NT2/D1 (cell line): ENCODE data around the gene CDR2L.

Experiments used
- DNase-seq: peaks from one replicate; pipeline ENCODE4 v3.0.0-alpha.2; 2011; ENCODE audit warnings: low read depth, low spot score
- H3K27me3 ChIP-seq: 2 replicates; pipeline ENCODE4 v1.6.0; 2011; ENCODE audit warnings: mild to moderate bottlenecking; ENCODE audit not compliant: insufficient read length, insufficient read depth
- H3K36me3 ChIP-seq: 2 replicates; pipeline ENCODE4 v1.6.1; 2011; ENCODE audit warnings: mild to moderate bottlenecking, low read length, mixed read lengths; ENCODE audit not compliant: insufficient read depth, insufficient read length
- H3K4me1 ChIP-seq: 2 replicates; pipeline ENCODE4 v1.5.1; 2011; ENCODE audit not compliant: insufficient read depth, insufficient read length
- H3K4me3 ChIP-seq: 2 replicates; pipeline ENCODE4 v1.5.1; 2011; ENCODE audit warnings: low read depth; ENCODE audit not compliant: insufficient read length
- H3K9ac ChIP-seq: 2 replicates; pipeline ENCODE4 v1.6.0; 2011; ENCODE audit warnings: low read depth; ENCODE audit not compliant: insufficient read length
- H3K9me3 ChIP-seq: 2 replicates; pipeline ENCODE4 v1.5.1; 2011; ENCODE audit warnings: mild to moderate bottlenecking, low read length; ENCODE audit not compliant: insufficient read depth
- SUZ12 ChIP-seq: IDR thresholded peaks from 2 replicates; pipeline ENCODE4 v1.6.1; 2011; ENCODE audit not compliant: insufficient read length, insufficient read depth; ENCODE audit errors: extremely low read depth
- YY1 ChIP-seq: IDR thresholded peaks from 2 replicates; pipeline ENCODE4 v1.6.1; 2011; ENCODE audit not compliant: insufficient read length, insufficient read depth
- ZNF274 ChIP-seq: IDR thresholded peaks from 2 replicates; pipeline ENCODE4 v1.6.1; 2011; ENCODE audit warnings: mild to moderate bottlenecking, low read depth, low read length

The CDR2L gene

GRCh38 chr17:74960570-74961342, 26.7 kb upstream of the CDR2L start:
- DNase-seq: peak; percentile 56
- Histone ChIP-seq H3K9me3 (no peaks in the 10 kb centered on the region), H3K4me1 (peaks cover 6% of the 10 kb centered on the region), H3K36me3 (no peaks in the 10 kb centered on the region), H3K4me3 (no peak overlapping the region), H3K9ac (no peak overlapping the region), H3K27me3 (peaks cover 26% of the 10 kb centered on the region)
- TF ChIP-seq YY1: no peak
- TF ChIP-seq ZNF274: no peak
- TF ChIP-seq SUZ12: no peak

GRCh38 chr17:74961657-74962350, 25.6 kb upstream of the CDR2L start:
- no peak for TF ChIP-seq YY1
- no peak for TF ChIP-seq ZNF274
- TF ChIP-seq SUZ12: no peak
- DNase-seq: peak; percentile 77
- Histone ChIP-seq H3K36me3 (no peaks in the 10 kb centered on the region), H3K27me3 (peaks cover 26% of the 10 kb centered on the region), H3K9ac (peak overlapping the region; percentile 2), H3K4me1 (peaks cover 6% of the 10 kb centered on the region), H3K4me3 (no peak overlapping the region), H3K9me3 (no peaks in the 10 kb centered on the region)

GRCh38 chr17:74962622-74963394, 24.6 kb upstream of the CDR2L start:
- Histone ChIP-seq H3K4me3 (no peak overlapping the region), H3K36me3 (no peaks in the 10 kb centered on the region), H3K27me3 (peaks cover 26% of the 10 kb centered on the region), H3K9me3 (no peaks in the 10 kb centered on the region), H3K9ac (no peak overlapping the region), H3K4me1 (peaks cover 6% of the 10 kb centered on the region)
- no peak for DNase-seq
- TF ChIP-seq ZNF274 (no peak), YY1 (no peak), SUZ12 (no peak)

GRCh38 chr17:74963656-74964055, 23.8 kb upstream of the CDR2L start:
- Histone ChIP-seq H3K4me3 (no peak overlapping the region), H3K9ac (peak overlapping the region; percentile 44), H3K9me3 (no peaks in the 10 kb centered on the region), H3K27me3 (peaks cover 19% of the 10 kb centered on the region), H3K36me3 (no peaks in the 10 kb centered on the region), H3K4me1 (peaks cover 6% of the 10 kb centered on the region)
- TF ChIP-seq ZNF274 (no peak), YY1 (no peak), SUZ12 (no peak)
- no peak for DNase-seq

- Histone ChIP-seq H3K9me3 (no peaks in the 10 kb centered on the region), H3K27me3 (peaks cover 13% of the 10 kb centered on the region), H3K9ac (no peak overlapping the region), H3K4me3 (no peak overlapping the region), H3K36me3 (no peaks in the 10 kb centered on the region), H3K4me1 (peaks cover 6% of the 10 kb centered on the region)
- TF ChIP-seq SUZ12 (no peak), ZNF274 (no peak), YY1 (no peak)
- no peak for DNase-seq
Measured at GRCh38 chr17:74964246-74964761, 23.1 kb upstream of the CDR2L start.

GRCh38 chr17:74964988-74965622, 22.3 kb upstream of the CDR2L start:
- H3K4me3 ChIP-seq: no peak overlapping the region
- no peaks in the 10 kb centered on the region for H3K36me3 ChIP-seq
- no peaks in the 10 kb centered on the region for H3K9me3 ChIP-seq
- no peak for DNase-seq
- H3K4me1 ChIP-seq: peaks cover 6% of the 10 kb centered on the region
- H3K9ac ChIP-seq: no peak overlapping the region
- TF ChIP-seq ZNF274 (no peak), YY1 (no peak), SUZ12 (no peak)
- peaks cover 7% of the 10 kb centered on the region for H3K27me3 ChIP-seq
